Panc1 (cell line): Measurements from ENCODE around the gene ZNF334.

Experiments used
- CTCF ChIP-seq: fragments of 450-650 bp; IDR thresholded peaks from 2 replicates; pipeline ENCODE4 v1.5.1; 2017; ENCODE audit warnings: mild to moderate bottlenecking
- TF ChIP-seq, protein P1 (sequence below), 2 experiments: IDR thresholded peaks; 2 replicates each; pipeline ENCODE4 v1.6.1; 2011 to 2012; ENCODE audit warnings: low read depth in 2 of 2, control low read depth in 1 of 2, low read length in 1 of 2, mild to moderate bottlenecking in 1 of 2, moderate library complexity in 1 of 2; ENCODE audit not compliant: insufficient read depth in 1 of 2

- TF ChIP-seq CTCF, result no peak
- TF ChIP-seq, protein P1, sequence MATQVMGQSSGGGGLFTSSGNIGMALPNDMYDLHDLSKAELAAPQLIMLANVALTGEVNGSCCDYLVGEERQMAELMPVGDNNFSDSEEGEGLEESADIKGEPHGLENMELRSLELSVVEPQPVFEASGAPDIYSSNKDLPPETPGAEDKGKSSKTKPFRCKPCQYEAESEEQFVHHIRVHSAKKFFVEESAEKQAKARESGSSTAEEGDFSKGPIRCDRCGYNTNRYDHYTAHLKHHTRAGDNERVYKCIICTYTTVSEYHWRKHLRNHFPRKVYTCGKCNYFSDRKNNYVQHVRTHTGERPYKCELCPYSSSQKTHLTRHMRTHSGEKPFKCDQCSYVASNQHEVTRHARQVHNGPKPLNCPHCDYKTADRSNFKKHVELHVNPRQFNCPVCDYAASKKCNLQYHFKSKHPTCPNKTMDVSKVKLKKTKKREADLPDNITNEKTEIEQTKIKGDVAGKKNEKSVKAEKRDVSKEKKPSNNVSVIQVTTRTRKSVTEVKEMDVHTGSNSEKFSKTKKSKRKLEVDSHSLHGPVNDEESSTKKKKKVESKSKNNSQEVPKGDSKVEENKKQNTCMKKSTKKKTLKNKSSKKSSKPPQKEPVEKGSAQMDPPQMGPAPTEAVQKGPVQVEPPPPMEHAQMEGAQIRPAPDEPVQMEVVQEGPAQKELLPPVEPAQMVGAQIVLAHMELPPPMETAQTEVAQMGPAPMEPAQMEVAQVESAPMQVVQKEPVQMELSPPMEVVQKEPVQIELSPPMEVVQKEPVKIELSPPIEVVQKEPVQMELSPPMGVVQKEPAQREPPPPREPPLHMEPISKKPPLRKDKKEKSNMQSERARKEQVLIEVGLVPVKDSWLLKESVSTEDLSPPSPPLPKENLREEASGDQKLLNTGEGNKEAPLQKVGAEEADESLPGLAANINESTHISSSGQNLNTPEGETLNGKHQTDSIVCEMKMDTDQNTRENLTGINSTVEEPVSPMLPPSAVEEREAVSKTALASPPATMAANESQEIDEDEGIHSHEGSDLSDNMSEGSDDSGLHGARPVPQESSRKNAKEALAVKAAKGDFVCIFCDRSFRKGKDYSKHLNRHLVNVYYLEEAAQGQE (IDR thresholded peaks at IDR 0.05; ENCODE audit: insufficient read depth in 1 of 2, low read depth in 2 of 2, low read length in 1 of 2), result no peak
Observed at GRCh38 chr20:46461808-46462207, 51.6 kb downstream of the ZNF334 start.
